A549 (cell line): Measurements from ENCODE around the gene SNRK. TPM values are rescaled to one million over a fixed set of nuclear protein-coding genes. Genes with fewer than 3 reads are reported as not detected.

Source experiments
- ATAC-seq, 2 experiments: fragments of 200-7000 bp in 1 of 2; fragments of >200 bp in 1 of 2; cut with Nextera tagmentation in 1 of 2; cut with Tn5 transposase in 1 of 2; 3 replicates each; pipeline versions ENCODE4 v1.8.0 to v1.9.1; 2018 to 2020; ENCODE audit warnings: mild to moderate bottlenecking in 1 of 2, moderate library complexity in 1 of 2
- CTCF ChIA-PET: fragments of 300-600 bp; sonication (Branson Sonifier 250); formaldehyde crosslinking; extraction: SDS; loops from one replicate; lab custom pipeline; 2021; ENCODE audit warnings: antibody characterized with exemption, inconsistent platforms; lab: Yijun Ruan, JAX
- POLR2A ChIA-PET: fragments of 350-600 bp; formaldehyde crosslinking; extraction: SDS; loops from one replicate; lab custom pipeline; 2021; ENCODE audit warnings: antibody characterized with exemption, inconsistent platforms; lab: Yijun Ruan, JAX
- DNase-seq, 2 experiments: peaks; one replicate each; pipeline versions ENCODE4 v3.0.0 to v3.0.0-alpha.2; 2011 to 2016; ENCODE audit warnings: low read depth in 1 of 2, low spot score in 1 of 2
- FAIRE-seq: peaks from 2 replicates; lab custom pipeline; 2011; peaks lifted over from hg19 to GRCh38; lab: Jason Lieb, UNC
- H3K27ac ChIP-seq, 2 experiments: fragments of >200 bp; sonication (Bioruptor Twin); formaldehyde crosslinking; 3 replicates each; pipeline ENCODE4 v1.5.1; 2016 to 2017
- H3K4me1 ChIP-seq: fragments of >200 bp; sonication (Bioruptor Twin); formaldehyde crosslinking; 3 replicates; pipeline ENCODE4 v1.6.1; 2016
- H3K4me2 ChIP-seq: fragments of >200 bp; sonication (Bioruptor Twin); formaldehyde crosslinking; 3 replicates; pipeline ENCODE4 v1.6.1; 2016
- H3K4me3 ChIP-seq: fragments of >200 bp; sonication (Bioruptor Twin); formaldehyde crosslinking; 3 replicates; pipeline ENCODE4 v1.5.1; 2016
- H3K9me3 ChIP-seq: fragments of >200 bp; sonication (Bioruptor Twin); formaldehyde crosslinking; 3 replicates; pipeline ENCODE4 v1.6.1; 2016
- CBX2 ChIP-seq: fragments of 200-600 bp; sonication (generic); IDR thresholded peaks from 2 replicates; pipeline ENCODE4 v1.6.1; 2016; ENCODE audit warnings: low read depth, mild to moderate bottlenecking, borderline replicate concordance
- CEBPB ChIP-seq, 2 experiments: fragments of >200 bp in 1 of 2; sonication (Bioruptor Twin) in 1 of 2; formaldehyde crosslinking in 1 of 2; IDR thresholded peaks; 2 replicates each; pipeline ENCODE4 v1.6.1; 2012 to 2016
- CHD4 ChIP-seq: fragments of 200-600 bp; sonication (generic); IDR thresholded peaks from 2 replicates; pipeline ENCODE4 v1.6.1; 2016; ENCODE audit warnings: antibody characterized with exemption, mild to moderate bottlenecking, borderline replicate concordance
- FOSL2 ChIP-seq, 2 experiments: fragments of 450-650 bp in 1 of 2; fragments of >200 bp in 1 of 2; sonication (Bioruptor Twin) in 1 of 2; formaldehyde crosslinking; IDR thresholded peaks; 2 replicates each; pipeline versions ENCODE4 v1.5.0 to v1.6.1; 2016 to 2020; ENCODE audit warnings: mild to moderate bottlenecking in 1 of 2, moderate library complexity in 1 of 2
- FOXS1 ChIP-seq: fragments of 250-450 bp; sonication (Bioruptor Pico); IDR thresholded peaks from 2 replicates; pipeline ENCODE4 v1.5.0; 2020; ENCODE audit warnings: mild to moderate bottlenecking, moderate library complexity
- HES2 ChIP-seq: fragments of >200 bp; sonication (Bioruptor Twin); formaldehyde crosslinking; IDR thresholded peaks from 2 replicates; pipeline ENCODE4 v1.6.1; 2016
- HEYL ChIP-seq: fragments of 250-450 bp; sonication (Bioruptor Pico); IDR thresholded peaks from 2 replicates; pipeline ENCODE4 v1.8.0; 2021; ENCODE audit warnings: mild to moderate bottlenecking, moderate library complexity
- JUNB ChIP-seq: fragments of >200 bp; sonication (Bioruptor Twin); formaldehyde crosslinking; IDR thresholded peaks from 2 replicates; pipeline ENCODE4 v1.6.1; 2016
- KDM5A ChIP-seq: fragments of 200-600 bp; sonication (generic); IDR thresholded peaks from 2 replicates; pipeline ENCODE4 v1.6.1; 2016; ENCODE audit warnings: antibody characterized with exemption, mild to moderate bottlenecking
- MAZ ChIP-seq: fragments of 150-350 bp; IDR thresholded peaks from 2 replicates; pipeline ENCODE4 v1.6.1; 2014; ENCODE audit warnings: antibody characterized with exemption, low read depth, low read length, borderline replicate concordance
- NFE2L2 ChIP-seq: fragments of 150-350 bp; conservative IDR thresholded peaks from 2 replicates; pipeline ENCODE4 v1.6.1; 2014; ENCODE audit warnings: low read length
- NPAS2 ChIP-seq: fragments of 250-450 bp; sonication (Bioruptor Pico); IDR thresholded peaks from 2 replicates; pipeline ENCODE4 v1.8.0; 2022; ENCODE audit warnings: mild to moderate bottlenecking, moderate library complexity, borderline replicate concordance
- PHF8 ChIP-seq: fragments of 200-600 bp; sonication (generic); IDR thresholded peaks from 2 replicates; pipeline ENCODE4 v1.6.1; 2016; ENCODE audit warnings: low read depth, mild to moderate bottlenecking, antibody characterized with exemption, moderate library complexity, borderline replicate concordance
- POLR2A ChIP-seq: IDR thresholded peaks from 2 replicates; pipeline ENCODE4 v1.6.1; 2012; ENCODE audit warnings: mild to moderate bottlenecking, low read length
- POLR2AphosphoS2 ChIP-seq: conservative IDR thresholded peaks from 2 replicates; pipeline ENCODE4 v1.6.1; 2012; ENCODE audit warnings: low read length, improper control_type of control experiment, inconsistent platforms
- RAD21 ChIP-seq, 2 experiments: fragments of >200 bp in 1 of 2; sonication (Bioruptor Twin) in 1 of 2; formaldehyde crosslinking in 1 of 2; IDR thresholded peaks in 1 of 2; conservative IDR thresholded peaks in 1 of 2; 2 replicates in 1 of 2; 3 replicates in 1 of 2; pipeline ENCODE4 v1.6.1; 2012 to 2018; ENCODE audit warnings: inconsistent platforms in 1 of 2
- REST ChIP-seq: fragments of 200-600 bp; sonication (generic); IDR thresholded peaks from 2 replicates; pipeline ENCODE4 v1.6.1; 2016; ENCODE audit warnings: antibody characterized with exemption, mild to moderate bottlenecking, moderate library complexity
- RFX5 ChIP-seq: fragments of 450-650 bp; IDR thresholded peaks from 2 replicates; pipeline ENCODE4 v1.7.1; 2014; ENCODE audit warnings: antibody characterized with exemption, mild to moderate bottlenecking, moderate library complexity
- SREBF2 ChIP-seq: fragments of 450-650 bp; IDR thresholded peaks from 2 replicates; pipeline ENCODE4 v1.6.1; 2014; ENCODE audit warnings: mild to moderate bottlenecking, moderate library complexity
- TFCP2L1 ChIP-seq: fragments of 250-450 bp; sonication (Bioruptor Pico); IDR thresholded peaks from 2 replicates; pipeline ENCODE4 v1.5.0; 2021; ENCODE audit warnings: mild to moderate bottlenecking
- TP53 ChIP-seq: fragments of 250-450 bp; sonication (Bioruptor Pico); IDR thresholded peaks from 2 replicates; pipeline ENCODE4 v1.5.0; 2021; ENCODE audit warnings: mild to moderate bottlenecking, moderate library complexity
- ZFP36 ChIP-seq: fragments of 450-650 bp; IDR thresholded peaks from 2 replicates; pipeline ENCODE4 v1.6.1; 2014; ENCODE audit warnings: borderline replicate concordance; ENCODE audit not compliant: partially characterized antibody
- ZNF302 ChIP-seq: fragments of 250-450 bp; sonication (Bioruptor Pico); IDR thresholded peaks from 2 replicates; pipeline ENCODE4 v1.9.0; 2021; ENCODE audit warnings: inconsistent platforms, mild to moderate bottlenecking, moderate library complexity
- ZSCAN20 ChIP-seq: fragments of 250-450 bp; sonication (Bioruptor Pico); IDR thresholded peaks from 2 replicates; pipeline ENCODE4 v1.8.0; 2022; ENCODE audit warnings: mild to moderate bottlenecking, moderate library complexity
- WGBS: methylation state at CpG from one replicate; pipeline ENCODE4 v1.1.6; 2017; ENCODE audit errors: missing lambda C conversion rate; 5-methylcytosine and 5-hydroxymethylcytosine counted together
- polyA plus RNA-seq, 4 experiments: library from polyadenylated mRNA; depleted of rRNA in 3 of 4; stranded (reverse); fragments of >200 nt; fragmentation: RNase III in 1 of 4; extraction: RNeasy Plus Mini Kit Qiagen cat#74134 plus additional on column Dnase treatment in 1 of 4; gene quantifications; 2 replicates in 3 of 4; 3 replicates in 1 of 4; pipeline ENCODE4 v1.2.3, GENCODE V29; 2011 to 2017

Gene SNRK
- polyA plus RNA-seq, 2 of the 4 experiments (the other 2 are of a cell fraction), result 3.5 to 7.2 TPM

GRCh38 chr3:43248973-43249372 lies 37.4 kb upstream of the SNRK start (continued):
- TF ChIP-seq REST, result no peak
- TF ChIP-seq TP53 (CRISPR knock-in tag), result no peak
- no peak for TF ChIP-seq RFX5
- TF ChIP-seq CHD4, result no peak

GRCh38 chr3:43249405-43249804 lies 36.9 kb upstream of the SNRK start:
- POLR2A ChIA-PET, result no interaction called here
- Histone ChIP-seq H3K4me2 (no peak overlapping the region), H3K9me3 (no peaks in the 10 kb centered on the region), H3K27ac (no peak overlapping the region), H3K4me3 (no peak overlapping the region), H3K4me1 (no peaks in the 10 kb centered on the region)
- CTCF ChIA-PET, result no interaction called here
- no peak for TF ChIP-seq HES2
- TF ChIP-seq TP53 (CRISPR knock-in tag), result no peak
- no peak for TF ChIP-seq HEYL
- no peak for TF ChIP-seq NPAS2 (CRISPR knock-in tag)
- TF ChIP-seq FOSL2 (IDR thresholded peaks at IDR 0.05), result no peak
- TF ChIP-seq FOSL2 (CRISPR knock-in tag; IDR thresholded peaks at IDR 0.05), result no peak
- TF ChIP-seq REST, result no peak
- TF ChIP-seq ZNF302 (CRISPR knock-in tag), result no peak
- no peak for TF ChIP-seq JUNB
- TF ChIP-seq FOXS1 (CRISPR knock-in tag), result no peak
- TF ChIP-seq KDM5A, result no peak
- no peak for TF ChIP-seq RFX5
- no peak for TF ChIP-seq ZSCAN20
- no peak for TF ChIP-seq NFE2L2
- TF ChIP-seq CEBPB (IDR thresholded peaks at IDR 0.05), result no peak
- DNase-seq (no peak), FAIRE-seq (no peak), ATAC-seq (no peak)

GRCh38 chr3:43253294-43253693 lies 33.0 kb upstream of the SNRK start:
- WGBS, result 17% methylated on average over 4 of the region's 4 CpGs
- no peak overlapping the region for H3K4me2 ChIP-seq
- no peaks in the 10 kb centered on the region for H3K4me1 ChIP-seq
- DNase-seq, result no peak
- no peak for FAIRE-seq
- no peaks in the 10 kb centered on the region for H3K9me3 ChIP-seq
- CTCF ChIA-PET, result no interaction called here
- no peak for ATAC-seq
- H3K4me3 ChIP-seq, result no peak overlapping the region
- no peak overlapping the region for H3K27ac ChIP-seq
- TF ChIP-seq TFCP2L1 (no peak), CHD4 (no peak), CEBPB (IDR thresholded peaks at IDR 0.05) (no peak), MAZ (no peak), POLR2AphosphoS2 (no peak), CBX2 (no peak), RAD21 (conservative IDR thresholded peaks at IDR 0.05 in 1 of 2, IDR thresholded peaks at IDR 0.05 in 1 of 2) (no peak), PHF8 (no peak), KDM5A (no peak), ZFP36 (no peak), SREBF2 (no peak), POLR2A (no peak)
- TF ChIP-seq, all 56 proteins: peak for 0
- POLR2A ChIA-PET, result no interaction called here
